Activated CD4-positive, alpha-beta T cell treated with anti-CD3 and anti-CD28 coated beads for 24 hours (primary cell): ENCODE results near the gene TMA16.
"Not testable (repeated sequence)": the region's sequence is repeated elsewhere in the genome, so short reads cannot be mapped to it uniquely, and the experiment has no call there.

Experiments
- DNase-seq, 2 donors: peaks; one replicate each; pipeline ENCODE4 v3.0.0-alpha.2; 2020; ENCODE audit warnings: low read depth in 2 of 2

The TMA16 gene

GRCh38 chr4:163494360-163495241, at the start of gene TMA16:
TMA16 (plus strand) TSS chr4:163494690; CDS start chr4:163494802, 112 bp downstream.
- DNase-seq, result peak; percentile 73 to 75

- not testable (repeated sequence) for DNase-seq
Observed at GRCh38 chr4:163447023-163447422, 47.5 kb upstream of the TMA16 start.

GRCh38 chr4:163447481-163447880, 47.0 kb upstream of the TMA16 start:
- DNase-seq, result no peak

- no peak for DNase-seq
Observed at GRCh38 chr4:163448540-163449203, 45.8 kb upstream of the TMA16 start.

GRCh38 chr4:163462556-163462955, 31.9 kb upstream of the TMA16 start:
- DNase-seq, result no peak

GRCh38 chr4:163467082-163467770, 27.3 kb upstream of the TMA16 start:
- no peak for DNase-seq

GRCh38 chr4:163470391-163470790, 24.1 kb upstream of the TMA16 start:
- no peak for DNase-seq

- no peak for DNase-seq
Observed at GRCh38 chr4:163473130-163473529, 21.4 kb upstream of the TMA16 start.

- no peak for DNase-seq
Observed at GRCh38 chr4:163473576-163473975, 20.9 kb upstream of the TMA16 start, which contains the start of gene TKTL2. TKTL2 (minus strand) TSS chr4:163473754; CDS start chr4:163473734, 20 bp downstream.

GRCh38 chr4:163474027-163474426, 20.5 kb upstream of the TMA16 start:
- no peak for DNase-seq

GRCh38 chr4:163476761-163477438, 17.6 kb upstream of the TMA16 start:
- no peak for DNase-seq

- no peak for DNase-seq
Observed at GRCh38 chr4:163482190-163482589, 12.3 kb upstream of the TMA16 start.

GRCh38 chr4:163484906-163485305, 9.6 kb upstream of the TMA16 start:
- peak in 1 of 2 donors; percentile 44 for DNase-seq

GRCh38 chr4:163485589-163485988, 8.9 kb upstream of the TMA16 start:
- DNase-seq, result no peak

GRCh38 chr4:163486321-163486720, 8.2 kb upstream of the TMA16 start:
- no peak for DNase-seq

GRCh38 chr4:163489929-163490328, 4.6 kb upstream of the TMA16 start:
- DNase-seq, result no peak

- DNase-seq, result no peak
Observed at GRCh38 chr4:163492951-163493504, 1.5 kb upstream of the TMA16 start.

- DNase-seq, result no peak
Observed at GRCh38 chr4:163493643-163494359, 689 bp upstream of the TMA16 start.

- DNase-seq, result no peak
Observed at GRCh38 chr4:163495900-163496299, 1.4 kb downstream of the TMA16 start.

GRCh38 chr4:163500586-163500985, 6.1 kb downstream of the TMA16 start:
- DNase-seq, result no peak

GRCh38 chr4:163505374-163505773, 10.9 kb downstream of the TMA16 start:
- no peak for DNase-seq
